GM12873 (cell line): ENCODE measurements around the gene SKI.

Source experiments
- CTCF ChIP-seq: IDR thresholded peaks from 2 replicates; pipeline ENCODE4 v1.5.1; 2012; ENCODE audit warnings: low read depth, mild to moderate bottlenecking, moderate library complexity, low read length, control low read depth; ENCODE audit not compliant: insufficient read depth; ENCODE audit errors: missing control alignments

Gene SKI

GRCh38 chr1:2299131-2299627, 71.1 kb downstream of the SKI start:
- TF ChIP-seq CTCF: no peak

- no peak for TF ChIP-seq CTCF
Measured at GRCh38 chr1:2300004-2300771, 72.1 kb downstream of the SKI start.

- no peak for TF ChIP-seq CTCF
Measured at GRCh38 chr1:2300851-2301606, 72.9 kb downstream of the SKI start.

GRCh38 chr1:2301607-2302291, 73.6 kb downstream of the SKI start:
- no peak for TF ChIP-seq CTCF

- no peak for TF ChIP-seq CTCF
Measured at GRCh38 chr1:2302292-2302925, 74.3 kb downstream of the SKI start.

GRCh38 chr1:2303016-2303775, 75.1 kb downstream of the SKI start:
- TF ChIP-seq CTCF: no peak
